Measurements from ENCODE around the gene TMCC1.
"Not testable (repeated sequence)": the region's sequence is repeated elsewhere in the genome, so short reads cannot be mapped to it uniquely, and the experiment has no call there.

TMCC1 gene

GRCh38 chr3:129893581-129894070 lies at the start of gene TMCC1:
TMCC1 (minus strand) TSS chr3:129893711.
- peak; percentile 84 to 93 (median 88) for DNase-seq

- no peak for DNase-seq
Measured at GRCh38 chr3:129943020-129943419, 49.5 kb upstream of the TMCC1 start.

GRCh38 chr3:129942296-129942695 lies 48.8 kb upstream of the TMCC1 start:
- DNase-seq, result no peak

- no peak for DNase-seq
Measured at GRCh38 chr3:129940086-129940485, 46.6 kb upstream of the TMCC1 start.

- no peak for DNase-seq
Measured at GRCh38 chr3:129938140-129938930, 44.8 kb upstream of the TMCC1 start.

- no peak for DNase-seq
Measured at GRCh38 chr3:129937717-129938116, 44.2 kb upstream of the TMCC1 start.

GRCh38 chr3:129936757-129937156 lies 43.2 kb upstream of the TMCC1 start:
- DNase-seq, result peak in 4 of 6 experiments; percentile 22 to 39 (median 33)

DNA sequence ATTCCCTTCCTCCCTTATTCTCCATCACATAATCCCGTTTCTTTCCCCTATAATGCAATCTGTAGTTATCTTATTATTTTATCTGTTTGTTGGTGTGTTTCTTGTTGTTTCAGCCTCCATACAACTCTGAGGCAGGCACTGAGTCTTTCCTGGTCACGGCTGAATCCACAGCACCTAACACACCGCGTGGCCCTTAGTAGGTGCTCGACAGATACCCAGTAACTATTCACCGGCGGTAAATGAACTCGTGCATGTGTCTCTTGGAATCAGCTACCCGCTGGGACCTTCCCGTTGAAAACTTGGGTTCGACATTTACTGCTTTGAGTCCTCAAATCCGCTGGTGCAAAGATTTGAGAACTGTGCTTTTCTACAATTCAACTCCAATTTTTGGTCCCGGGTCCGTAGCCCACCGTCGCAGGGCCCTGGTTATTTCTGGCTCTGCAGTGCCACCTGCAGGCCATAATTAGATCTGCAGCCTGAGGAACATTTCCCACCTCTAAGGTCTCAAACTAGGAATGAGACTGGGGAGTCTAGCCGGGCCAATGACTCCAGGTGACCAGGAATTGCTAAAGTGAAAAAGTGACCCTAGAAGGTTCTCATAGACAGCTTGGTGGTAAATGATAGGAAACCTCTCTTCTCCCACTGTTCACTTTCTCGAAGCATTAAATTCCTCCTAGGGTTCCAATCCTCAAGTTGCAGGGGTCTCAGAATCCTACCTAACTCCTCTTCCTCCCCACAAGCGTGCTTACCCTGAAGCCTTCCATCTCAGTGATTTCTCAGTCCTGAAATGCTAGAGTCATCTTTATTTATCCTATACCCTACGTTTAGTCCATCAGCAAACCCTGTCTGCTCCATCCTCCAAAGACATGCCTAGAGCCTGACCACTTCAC lies 41.0 kb upstream of the TMCC1 start:
- peak in 5 of 6 experiments; percentile 7 to 46 (median 8) for DNase-seq

- DNase-seq, result no peak
Measured at GRCh38 chr3:129933471-129933870, 40.0 kb upstream of the TMCC1 start.

DNA sequence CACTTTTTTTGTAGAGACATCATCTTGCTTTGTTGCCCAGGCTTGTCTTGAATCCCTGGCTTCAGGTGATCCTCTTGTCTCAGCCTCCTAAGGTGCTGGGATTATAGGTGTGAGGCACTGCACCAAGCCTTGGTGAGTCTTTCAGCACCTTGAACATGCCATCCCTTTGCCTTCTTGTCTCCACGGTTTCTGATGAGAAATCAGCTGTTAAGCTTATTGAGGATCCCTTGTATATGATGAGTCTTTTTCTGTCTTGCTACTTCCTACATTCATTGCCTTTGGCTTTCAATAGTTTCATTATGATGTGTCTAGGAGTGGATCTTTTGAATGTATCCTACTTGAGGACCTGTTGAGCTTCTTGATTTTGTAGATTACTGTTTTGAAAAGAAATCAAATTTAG lies 35.9 kb upstream of the TMCC1 start:
- no peak for DNase-seq

GRCh38 chr3:129927072-129927471 lies 33.6 kb upstream of the TMCC1 start:
- no peak for DNase-seq

GRCh38 chr3:129919806-129920205 lies 26.3 kb upstream of the TMCC1 start:
- no peak for DNase-seq

DNA sequence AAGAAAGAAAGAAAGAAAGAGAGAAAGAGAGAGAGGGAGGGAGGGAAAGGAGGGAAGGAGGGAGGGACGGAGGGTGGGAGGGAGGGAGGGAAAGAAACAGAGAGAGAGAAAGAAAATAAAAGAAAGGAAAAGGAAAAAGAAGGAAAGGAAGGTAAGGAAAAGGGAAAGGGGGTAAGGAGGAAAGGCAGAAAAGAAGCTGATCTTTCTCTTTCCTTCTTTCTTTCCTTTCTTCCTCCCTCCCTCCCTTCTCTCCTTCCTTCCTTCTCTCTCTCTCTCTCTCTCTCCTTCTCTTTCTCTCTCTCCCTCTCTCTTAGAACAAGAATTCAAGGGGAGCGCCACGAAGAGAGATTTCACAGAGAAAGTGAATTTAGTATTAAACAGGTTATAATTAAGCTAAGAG lies 25.8 kb upstream of the TMCC1 start:
- DNase-seq, result no peak

DNA sequence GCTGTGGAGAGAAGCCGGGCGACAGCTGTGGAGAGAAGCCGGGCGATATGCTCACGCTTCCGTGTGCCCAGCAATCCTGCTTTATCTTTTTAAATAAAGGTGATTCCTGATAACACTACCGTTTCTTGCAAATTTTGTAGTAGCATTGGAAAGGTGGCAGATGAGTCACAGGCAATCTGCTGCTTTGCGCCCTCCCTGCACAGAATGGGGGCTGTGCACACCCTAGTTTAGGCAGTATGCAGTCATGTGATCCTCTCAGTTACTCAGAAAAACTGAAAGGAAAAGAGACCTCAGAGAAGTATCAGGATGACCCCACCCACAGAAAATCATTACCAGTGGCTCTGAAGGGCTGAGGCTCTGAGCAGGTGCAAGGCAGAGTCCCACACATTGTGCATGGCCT lies 24.9 kb upstream of the TMCC1 start:
- no peak for DNase-seq

DNA sequence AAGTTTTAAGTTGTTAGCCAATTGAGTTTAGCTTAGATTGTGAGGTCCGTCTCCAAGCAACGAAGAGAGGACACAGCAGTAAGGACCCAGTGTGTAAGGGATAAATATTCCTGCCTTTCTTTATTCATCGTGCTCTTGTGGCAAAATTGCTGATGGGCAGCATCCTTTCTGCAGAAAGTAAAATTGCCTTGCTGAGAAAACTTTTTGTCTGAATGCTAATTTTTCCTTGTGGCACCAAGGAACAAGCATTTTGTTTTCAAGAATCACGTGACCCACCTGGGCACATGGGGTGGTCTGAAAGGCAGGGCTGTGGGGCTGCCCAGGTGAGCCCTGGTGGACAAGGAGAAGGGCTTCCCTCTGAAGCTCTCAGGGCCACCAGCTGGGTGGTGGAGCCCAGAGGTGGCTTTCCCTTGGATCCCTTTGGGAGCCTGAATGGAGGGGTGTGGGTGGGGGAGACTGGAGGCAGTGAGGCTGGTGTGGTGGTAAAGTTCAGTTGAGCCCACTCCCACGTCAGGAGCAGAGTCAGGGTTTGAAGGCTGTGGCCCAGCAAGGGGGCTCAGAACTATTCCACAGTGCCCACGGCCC lies 24.0 kb upstream of the TMCC1 start:
- no peak for DNase-seq

- DNase-seq, result no peak
Measured at GRCh38 chr3:129913618-129914017, 20.1 kb upstream of the TMCC1 start.

DNA sequence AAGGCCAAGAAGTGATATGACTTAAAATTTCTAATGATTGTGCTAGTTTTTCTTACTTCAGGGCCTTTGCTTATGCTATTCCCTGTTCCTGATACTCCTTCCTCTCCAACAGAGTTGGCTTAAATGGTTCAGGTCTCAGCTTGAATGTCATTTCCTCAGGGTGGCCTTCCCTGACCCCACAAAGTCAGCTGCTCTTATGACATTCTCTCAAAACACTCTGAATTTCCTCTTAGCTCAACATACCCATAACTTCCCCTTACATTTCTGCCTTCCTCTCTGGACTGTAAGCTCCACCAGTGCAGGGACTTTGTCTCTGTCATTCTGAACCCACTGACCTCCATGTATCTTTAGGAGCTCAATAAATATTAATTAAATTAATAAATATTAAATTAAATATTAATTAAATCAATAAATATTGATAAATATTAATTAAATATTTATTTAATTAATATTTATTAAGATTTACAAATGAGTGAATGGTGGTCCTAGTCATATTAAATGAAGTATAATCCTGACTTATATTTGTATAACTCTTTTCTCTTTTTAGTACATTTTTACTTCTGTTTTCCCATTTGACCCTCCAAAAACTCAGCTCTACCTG lies 17.9 kb upstream of the TMCC1 start:
- no peak for DNase-seq

- DNase-seq, result not testable (repeated sequence)
Measured at GRCh38 chr3:129909235-129909634, 15.7 kb upstream of the TMCC1 start.

GRCh38 chr3:129908417-129908816 lies 14.9 kb upstream of the TMCC1 start:
- DNase-seq, result no peak

GRCh38 chr3:129901272-129901671 lies 7.8 kb upstream of the TMCC1 start:
- DNase-seq, result not testable (repeated sequence)

GRCh38 chr3:129897026-129897425 lies 3.5 kb upstream of the TMCC1 start:
- no peak for DNase-seq

DNA sequence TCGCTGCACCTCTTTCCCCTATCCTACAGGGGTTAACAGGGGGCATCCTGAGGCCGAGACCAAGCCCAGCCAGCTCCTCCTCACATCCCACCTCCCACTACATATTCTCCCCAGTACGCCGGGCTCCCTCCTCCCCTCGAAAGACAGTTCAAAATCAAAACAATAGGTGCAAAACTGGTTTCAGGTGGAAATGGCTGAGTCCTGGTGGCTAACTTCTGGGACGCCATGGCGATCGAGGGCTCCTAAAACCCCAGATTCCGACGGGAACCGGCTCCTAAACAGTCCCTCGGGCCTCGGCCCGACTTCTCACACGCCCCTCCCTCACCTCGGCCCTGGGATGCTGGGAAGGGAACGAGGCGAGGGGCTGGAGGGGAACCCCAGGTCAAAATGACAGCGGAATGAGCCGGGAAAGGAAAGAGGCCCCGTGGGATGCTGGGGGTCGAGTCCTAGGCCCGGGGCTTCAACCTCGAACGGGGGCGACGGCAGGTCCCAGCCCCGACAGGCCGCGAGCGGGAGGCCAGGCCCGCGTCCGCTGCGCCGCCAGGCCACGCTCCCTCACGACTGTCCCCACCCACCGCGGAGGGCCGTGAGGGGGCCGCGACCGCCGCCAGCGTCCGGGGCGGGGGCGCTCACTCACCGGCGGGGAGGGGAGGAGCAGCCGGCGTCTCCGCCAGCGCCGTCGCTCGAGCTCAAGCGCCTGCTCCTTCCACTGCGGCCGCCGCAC lies 492 bp downstream of the TMCC1 start:
- DNase-seq, result peak; percentile 72 to 88 (median 82)
